Endothelial cell of umbilical vein (primary cell): ENCODE measurements around the gene SLC39A8. TPM values are rescaled to one million over a fixed set of nuclear protein-coding genes. Genes with fewer than 3 reads are reported as not detected.

Source experiments
- BruUV-seq: library from RNA; stranded (reverse); fragments of 400-500 nt; replicated peaks from 2 replicates; lab custom pipeline; 2021; lab: Mats Ljungman, UMichigan
- CTCF ChIA-PET: fragments of 300-600, 350-600 bp; sonication (Branson Sonifier 250); formaldehyde crosslinking; loops from one replicate; lab custom pipeline; 2021; ENCODE audit warnings: antibody characterized with exemption, inconsistent platforms; lab: Charles Lee
- POLR2A ChIA-PET: fragments of 300-600, 350-600 bp; sonication (Branson Sonifier 250); formaldehyde crosslinking; loops from one replicate; lab custom pipeline; 2021; ENCODE audit warnings: antibody characterized with exemption, inconsistent platforms; lab: Charles Lee
- DNase-seq: peaks from one replicate; pipeline ENCODE4 v3.0.0-alpha.2; 2011; ENCODE audit warnings: low read depth, low spot score
- FAIRE-seq: peaks from 2 replicates; lab custom pipeline; 2011; peaks lifted over from hg19 to GRCh38; lab: Jason Lieb, UNC
- H2AFZ ChIP-seq: 2 replicates; pipeline ENCODE4 v1.6.0; 2012; ENCODE audit warnings: low read depth, low read length, control low read depth, inconsistent platforms
- H3K27ac ChIP-seq: 2 replicates; pipeline ENCODE4 v1.5.1; 2011; ENCODE audit warnings: low read depth, mild to moderate bottlenecking, control low read depth, low read length, moderate library complexity; ENCODE audit not compliant: insufficient read depth
- H3K27me3 ChIP-seq, 2 experiments: 2 replicates each; pipeline versions ENCODE4 v1.6.0 to v1.6.1; 2011; ENCODE audit warnings: low read length in 2 of 2, mixed read lengths in 1 of 2; ENCODE audit not compliant: control insufficient read depth in 2 of 2, insufficient read depth in 2 of 2
- H3K36me3 ChIP-seq, 2 experiments: 2 replicates in 1 of 2; 3 replicates in 1 of 2; pipeline ENCODE4 v1.5.1; 2011; ENCODE audit warnings: low read length in 2 of 2, mild to moderate bottlenecking in 1 of 2, moderate library complexity in 1 of 2; ENCODE audit not compliant: control insufficient read depth in 2 of 2, insufficient read depth in 2 of 2; ENCODE audit errors: extremely low read depth in 1 of 2
- H3K4me1 ChIP-seq: 3 replicates; pipeline ENCODE4 v1.5.1; 2011; ENCODE audit warnings: mild to moderate bottlenecking, low read length; ENCODE audit not compliant: control insufficient read depth, insufficient read depth; ENCODE audit errors: extremely low read depth
- H3K4me2 ChIP-seq: 2 replicates; pipeline ENCODE4 v1.6.1; 2011; ENCODE audit warnings: low read length, control low read depth, mixed read lengths; ENCODE audit not compliant: insufficient read depth
- H3K4me3 ChIP-seq, 3 experiments: fragments of 200-600 bp in 1 of 3; sonication (generic), shearing (Covaris generic) in 1 of 3; replicated peaks in 1 of 3; 2 replicates each; pipeline ENCODE4 v1.5.1; 2011 to 2016; ENCODE audit warnings: control low read depth in 3 of 3, low read length in 3 of 3, mild to moderate bottlenecking in 2 of 3, inconsistent platforms in 1 of 3, low read depth in 1 of 3, moderate library complexity in 1 of 3; ENCODE audit not compliant: insufficient read depth in 1 of 3
- H3K79me2 ChIP-seq: 2 replicates; pipeline ENCODE4 v1.6.0; 2012; ENCODE audit warnings: low read length, inconsistent platforms; ENCODE audit not compliant: control insufficient read depth, insufficient read depth
- H3K9ac ChIP-seq: replicated peaks from 2 replicates; pipeline ENCODE3; 2011; ENCODE audit warnings: low read length, control low read depth; ENCODE audit not compliant: insufficient read depth; ENCODE audit errors: extremely low read depth
- H3K9me1 ChIP-seq: replicated peaks from 3 replicates; pipeline ENCODE4 v1.6.0; 2011; ENCODE audit warnings: mild to moderate bottlenecking, low read length; ENCODE audit not compliant: control insufficient read depth, insufficient read depth; ENCODE audit errors: extremely low read depth
- H3K9me3 ChIP-seq: replicated peaks from 2 replicates; pipeline ENCODE4 v1.5.1; 2012; ENCODE audit warnings: low read length, inconsistent platforms; ENCODE audit not compliant: control insufficient read depth, insufficient read depth
- H4K20me1 ChIP-seq: replicated peaks from 2 replicates; pipeline ENCODE3; 2011; ENCODE audit warnings: mild to moderate bottlenecking, low read length; ENCODE audit not compliant: control insufficient read depth, insufficient read depth; ENCODE audit errors: extremely low read depth
- EZH2 ChIP-seq: IDR thresholded peaks from 2 replicates; pipeline ENCODE4 v1.6.1; 2012; ENCODE audit warnings: borderline replicate concordance, low read depth, mild to moderate bottlenecking, moderate library complexity, low read length, inconsistent platforms; ENCODE audit not compliant: severe bottlenecking
- FOS ChIP-seq: IDR thresholded peaks from 2 replicates; pipeline ENCODE4 v1.6.1; 2011; ENCODE audit warnings: mild to moderate bottlenecking, low read length, moderate library complexity, borderline replicate concordance; ENCODE audit not compliant: insufficient read depth
- GATA2 ChIP-seq: IDR thresholded peaks from 2 replicates; pipeline ENCODE4 v1.7.0; 2011; ENCODE audit warnings: low read depth, mild to moderate bottlenecking, moderate library complexity, mixed read lengths, low read length; ENCODE audit not compliant: insufficient read length, insufficient read depth
- JUN ChIP-seq: IDR thresholded peaks from 2 replicates; pipeline ENCODE4 v1.6.1; 2011; ENCODE audit warnings: borderline replicate concordance, low read depth; ENCODE audit not compliant: insufficient read length, insufficient read depth
- MYC ChIP-seq: IDR thresholded peaks from one replicate; pipeline ENCODE4 v1.6.1; 2011; ENCODE audit warnings: mild to moderate bottlenecking, low read depth, low read length
- POLR2A ChIP-seq: IDR thresholded peaks from 2 replicates; pipeline ENCODE4 v1.6.1; 2012; ENCODE audit warnings: low read depth, mild to moderate bottlenecking, control low read depth, low read length
- POLR2AphosphoS5 ChIP-seq: IDR thresholded peaks from 2 replicates; pipeline ENCODE4 v1.6.1; 2012; ENCODE audit warnings: low read depth, mild to moderate bottlenecking, control low read depth, low read length, moderate library complexity; ENCODE audit not compliant: insufficient read depth
- dilution Hi-C: fragments of 300-500 bp; cut with MboI; formaldehyde crosslinking; loops from one replicate; pipeline ENCODE4 v1.15.0; 2019; ENCODE audit warnings: low sequenced_read_pairs; ENCODE audit not compliant: extremely low pct_ligation_motif_present
- intact Hi-C: fragments of 100-400 bp; cut with micrococcal nuclease; formaldehyde crosslinking; loops from one replicate; pipeline ENCODE4 v1.10.0; 2022
- polyA plus RNA-seq, 4 experiments: library from polyadenylated mRNA; depleted of rRNA in 3 of 4; stranded (reverse) in 3 of 4; unstranded in 1 of 4; fragments of >200 nt; gene quantifications; 2 replicates each; pipeline versions ENCODE4 v1.2.1 to v1.2.3, GENCODE V29; 2011 to 2012; ENCODE audit warnings: missing spikeins in 1 of 4
- total RNA-seq: library from RNA; stranded (reverse); gene quantifications from 2 replicates; pipeline ENCODE4 v1.2.3, GENCODE V29; 2021
- TF ChIP-seq, protein P1 (sequence below): IDR thresholded peaks from 2 replicates; pipeline ENCODE4 v1.6.1; 2011; ENCODE audit not compliant: insufficient read depth, insufficient read length
- TF ChIP-seq, protein P2 (sequence below), 2 donors: IDR thresholded peaks; 1 replicate in 1 of 2; 2 replicates in 1 of 2; pipeline ENCODE4 v1.5.1; 2011; ENCODE audit warnings: low read length in 2 of 2, mild to moderate bottlenecking in 2 of 2, moderate library complexity in 2 of 2, control low read depth in 1 of 2, inconsistent platforms in 1 of 2, low read depth in 1 of 2; ENCODE audit not compliant: insufficient read depth in 1 of 2; ENCODE audit errors: extremely low read depth in 1 of 2

Gene SLC39A8
- total and polyA plus RNA-seq, 2 donors (not counting 3 experiments of a cell fraction or from before 2014, with no cell fraction given): 1.7 to 6.7 TPM

DNA sequence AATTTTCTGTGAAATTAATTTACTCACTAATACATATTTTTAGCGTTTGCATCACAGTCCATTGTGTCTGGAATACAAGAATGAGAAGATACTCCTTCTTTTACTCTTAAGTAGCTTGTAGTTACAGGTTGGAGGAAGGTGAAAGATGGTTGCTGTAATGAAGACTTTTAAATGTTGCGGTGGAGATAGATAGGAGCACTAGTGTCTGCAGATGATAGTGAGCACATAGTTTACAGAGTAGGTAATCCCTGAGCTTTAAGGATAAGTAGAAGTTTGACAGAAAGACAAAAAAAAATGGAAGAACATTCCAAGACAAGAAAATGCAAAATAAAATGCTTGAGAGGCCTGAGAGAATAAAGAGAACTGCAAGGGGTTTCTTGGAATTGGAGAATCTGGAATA lies 5.4 kb upstream of the SLC39A8 start:
- POLR2A ChIA-PET: no interaction called here
- no peak overlapping the region for H3K9ac ChIP-seq
- H3K27me3 ChIP-seq: peaks cover 6 to 26% of the 10 kb centered on the region in 2 experiments
- H3K4me3 ChIP-seq: no peak overlapping the region
- H4K20me1 ChIP-seq: no peaks in the 10 kb centered on the region
- H3K9me1 ChIP-seq: no peaks in the 10 kb centered on the region
- DNase-seq (no peak), FAIRE-seq (no peak)
- H3K79me2 ChIP-seq: no peaks in the 10 kb centered on the region
- dilution Hi-C loops (no loop called here), intact Hi-C loops (no loop called here)
- CTCF ChIA-PET: no interaction called here
- H3K4me1 ChIP-seq: peaks cover 5% of the 10 kb centered on the region
- no peak overlapping the region for H3K4me2 ChIP-seq
- no peak for TF ChIP-seq POLR2AphosphoS5
- TF ChIP-seq FOS: no peak
- no peak for TF ChIP-seq GATA2
- H2AFZ ChIP-seq: no peak overlapping the region
- BruUV-seq: no TSS peak
- H3K9me3 ChIP-seq: no peaks in the 10 kb centered on the region
- no peak overlapping the region for H3K27ac ChIP-seq
- no peaks in the 10 kb centered on the region for H3K36me3 ChIP-seq

DNA sequence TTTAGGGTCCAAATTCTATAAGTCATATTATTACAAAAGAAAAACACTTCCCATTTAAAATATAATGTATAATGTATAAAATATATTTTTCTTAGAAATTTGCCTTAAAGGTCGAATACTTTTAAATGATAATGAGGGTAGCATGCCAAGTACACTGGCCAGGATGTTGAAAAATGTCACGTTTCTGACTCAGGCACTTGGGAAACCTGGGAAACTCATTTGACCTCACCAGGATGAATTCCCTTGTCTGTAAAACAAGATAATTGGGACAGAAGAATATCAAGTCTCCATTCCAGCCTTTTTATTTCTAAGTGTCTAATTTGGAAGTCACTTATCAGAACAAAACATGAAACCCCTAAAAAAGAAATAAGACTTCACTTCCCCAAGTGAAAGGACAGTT lies 3.4 kb upstream of the SLC39A8 start:
- no peak overlapping the region for H2AFZ ChIP-seq
- ChIA-PET CTCF (no interaction called here), POLR2A (no interaction called here)
- no peaks in the 10 kb centered on the region for H3K36me3 ChIP-seq
- H3K9me3 ChIP-seq: no peaks in the 10 kb centered on the region
- H3K79me2 ChIP-seq: no peaks in the 10 kb centered on the region
- H3K9ac ChIP-seq: no peak overlapping the region
- no peak for FAIRE-seq
- no peak for TF ChIP-seq POLR2AphosphoS5
- TF ChIP-seq, protein P1, sequence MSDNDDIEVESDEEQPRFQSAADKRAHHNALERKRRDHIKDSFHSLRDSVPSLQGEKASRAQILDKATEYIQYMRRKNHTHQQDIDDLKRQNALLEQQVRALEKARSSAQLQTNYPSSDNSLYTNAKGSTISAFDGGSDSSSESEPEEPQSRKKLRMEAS: no peak
- TF ChIP-seq GATA2: no peak
- no peak for TF ChIP-seq MYC
- no peak for TF ChIP-seq FOS
- no peak for TF ChIP-seq EZH2
- no peak for TF ChIP-seq JUN
- no peak for TF ChIP-seq POLR2A
- TF ChIP-seq, protein P2, sequence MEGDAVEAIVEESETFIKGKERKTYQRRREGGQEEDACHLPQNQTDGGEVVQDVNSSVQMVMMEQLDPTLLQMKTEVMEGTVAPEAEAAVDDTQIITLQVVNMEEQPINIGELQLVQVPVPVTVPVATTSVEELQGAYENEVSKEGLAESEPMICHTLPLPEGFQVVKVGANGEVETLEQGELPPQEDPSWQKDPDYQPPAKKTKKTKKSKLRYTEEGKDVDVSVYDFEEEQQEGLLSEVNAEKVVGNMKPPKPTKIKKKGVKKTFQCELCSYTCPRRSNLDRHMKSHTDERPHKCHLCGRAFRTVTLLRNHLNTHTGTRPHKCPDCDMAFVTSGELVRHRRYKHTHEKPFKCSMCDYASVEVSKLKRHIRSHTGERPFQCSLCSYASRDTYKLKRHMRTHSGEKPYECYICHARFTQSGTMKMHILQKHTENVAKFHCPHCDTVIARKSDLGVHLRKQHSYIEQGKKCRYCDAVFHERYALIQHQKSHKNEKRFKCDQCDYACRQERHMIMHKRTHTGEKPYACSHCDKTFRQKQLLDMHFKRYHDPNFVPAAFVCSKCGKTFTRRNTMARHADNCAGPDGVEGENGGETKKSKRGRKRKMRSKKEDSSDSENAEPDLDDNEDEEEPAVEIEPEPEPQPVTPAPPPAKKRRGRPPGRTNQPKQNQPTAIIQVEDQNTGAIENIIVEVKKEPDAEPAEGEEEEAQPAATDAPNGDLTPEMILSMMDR (IDR thresholded peaks at IDR 0.05; ENCODE audit: extremely low read depth in 1 of 2, insufficient read depth in 1 of 2, low read depth in 1 of 2, low read length in 2 of 2): no peak
- H3K27ac ChIP-seq: no peak overlapping the region
- BruUV-seq: no TSS peak
- peaks cover 17% of the 10 kb centered on the region for H3K4me1 ChIP-seq
- dilution Hi-C loops: no loop called here
- H3K4me2 ChIP-seq: no peak overlapping the region
- H3K4me3 ChIP-seq: no peak overlapping the region
- DNase-seq: no peak
- no peaks in the 10 kb centered on the region for H4K20me1 ChIP-seq
- H3K9me1 ChIP-seq: no peaks in the 10 kb centered on the region
- H3K27me3 ChIP-seq: peaks cover 4 to 13% of the 10 kb centered on the region in 2 experiments
- intact Hi-C loops: loop anchor here (10.0 kb wide), 1 partner anchor 276 kb away; no protein-coding TSS in a partner anchor
